GM18498 (cell line): ENCODE measurements around the gene ERO1B.
"Not testable (repeated sequence)": the region's sequence is repeated elsewhere in the genome, so short reads cannot be mapped to it uniquely, and the experiment has no call there.

Experiments
- ATAC-seq: cut with Tn5 transposase; IDR thresholded peaks from one replicate; pipeline ENCODE4 v1.9.1; 2021; ENCODE audit warnings: mild to moderate bottlenecking, moderate library complexity; ENCODE audit not compliant: unreplicated experiment

The ERO1B gene, protein sequence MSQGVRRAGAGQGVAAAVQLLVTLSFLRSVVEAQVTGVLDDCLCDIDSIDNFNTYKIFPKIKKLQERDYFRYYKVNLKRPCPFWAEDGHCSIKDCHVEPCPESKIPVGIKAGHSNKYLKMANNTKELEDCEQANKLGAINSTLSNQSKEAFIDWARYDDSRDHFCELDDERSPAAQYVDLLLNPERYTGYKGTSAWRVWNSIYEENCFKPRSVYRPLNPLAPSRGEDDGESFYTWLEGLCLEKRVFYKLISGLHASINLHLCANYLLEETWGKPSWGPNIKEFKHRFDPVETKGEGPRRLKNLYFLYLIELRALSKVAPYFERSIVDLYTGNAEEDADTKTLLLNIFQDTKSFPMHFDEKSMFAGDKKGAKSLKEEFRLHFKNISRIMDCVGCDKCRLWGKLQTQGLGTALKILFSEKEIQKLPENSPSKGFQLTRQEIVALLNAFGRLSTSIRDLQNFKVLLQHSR

DNA sequence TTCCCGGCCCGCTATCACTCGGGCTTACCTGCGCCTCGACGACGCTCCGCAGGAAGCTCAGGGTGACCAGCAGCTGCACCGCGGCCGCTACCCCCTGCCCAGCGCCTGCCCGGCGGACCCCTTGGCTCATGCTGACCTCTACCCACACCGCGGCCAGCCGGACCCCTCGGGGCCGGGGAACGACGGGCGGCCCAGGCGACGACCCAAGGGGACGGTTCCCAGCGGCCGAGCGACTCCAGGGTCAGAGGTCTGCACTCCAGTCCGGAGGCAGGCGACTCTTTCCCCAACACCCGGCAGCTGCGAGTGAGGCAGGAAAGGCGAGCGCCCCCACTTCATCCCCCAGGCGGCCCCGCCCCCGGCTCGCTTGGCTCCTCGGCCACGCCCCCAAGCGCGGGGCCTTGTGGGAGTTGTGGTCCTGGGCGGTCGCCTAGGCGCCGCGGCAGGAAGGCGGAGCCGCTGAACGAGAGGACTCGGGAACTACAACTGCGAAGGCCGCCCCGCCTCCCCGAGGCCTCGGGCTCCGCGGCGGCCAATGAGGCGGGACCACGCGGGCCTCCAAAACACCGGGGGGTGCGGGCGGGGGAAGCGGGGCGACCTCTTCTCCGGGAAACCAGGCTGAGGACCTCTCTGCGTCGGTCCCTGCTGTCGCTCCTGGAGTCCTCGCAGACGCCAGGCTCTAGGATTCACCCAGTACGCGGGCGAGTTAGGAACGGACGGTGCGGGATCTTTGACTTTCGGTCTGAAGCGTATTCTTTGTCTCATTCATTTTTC, at the start of gene ERO1B:
Gene ERO1B, minus strand, starts transcription at position 305 of the 771 bp plus-strand sequence. Its CDS starts 175 bp downstream, at position 130.
- ATAC-seq = peak; percentile 87

- not testable (repeated sequence) for ATAC-seq
Observed at GRCh38 chr1:236331412-236331811, 49.7 kb upstream of the ERO1B start.

- ATAC-seq = no peak
Observed at GRCh38 chr1:236326432-236326831, 44.7 kb upstream of the ERO1B start.

GRCh38 chr1:236325567-236325966, 43.8 kb upstream of the ERO1B start:
- no peak for ATAC-seq

DNA sequence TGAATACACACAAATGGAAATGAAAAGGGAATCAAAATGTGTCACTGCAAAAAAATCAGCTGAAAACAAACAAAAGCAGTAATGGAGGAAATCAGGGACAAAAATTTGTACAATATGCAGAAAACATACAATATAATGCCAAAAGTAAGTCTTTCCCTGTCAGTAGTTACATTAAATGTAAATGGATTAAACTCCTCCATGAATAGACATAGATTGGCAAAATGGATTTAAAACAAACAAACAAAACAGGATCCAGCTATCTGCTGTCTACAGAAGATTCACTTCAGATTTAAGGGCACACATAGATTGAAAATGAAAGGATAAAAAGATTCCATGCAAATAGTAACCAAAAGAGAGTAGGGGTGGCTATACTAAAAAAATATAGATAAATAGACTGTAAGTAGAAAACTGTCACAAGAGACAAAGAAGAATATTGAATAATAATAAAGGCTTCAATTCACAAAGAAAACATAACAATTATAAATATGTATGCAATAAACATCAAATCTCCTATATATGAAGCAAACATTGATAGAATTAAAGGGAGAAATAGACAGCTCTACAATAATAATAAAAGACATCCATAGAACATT, 42.2 kb upstream of the ERO1B start:
- no peak for ATAC-seq

DNA sequence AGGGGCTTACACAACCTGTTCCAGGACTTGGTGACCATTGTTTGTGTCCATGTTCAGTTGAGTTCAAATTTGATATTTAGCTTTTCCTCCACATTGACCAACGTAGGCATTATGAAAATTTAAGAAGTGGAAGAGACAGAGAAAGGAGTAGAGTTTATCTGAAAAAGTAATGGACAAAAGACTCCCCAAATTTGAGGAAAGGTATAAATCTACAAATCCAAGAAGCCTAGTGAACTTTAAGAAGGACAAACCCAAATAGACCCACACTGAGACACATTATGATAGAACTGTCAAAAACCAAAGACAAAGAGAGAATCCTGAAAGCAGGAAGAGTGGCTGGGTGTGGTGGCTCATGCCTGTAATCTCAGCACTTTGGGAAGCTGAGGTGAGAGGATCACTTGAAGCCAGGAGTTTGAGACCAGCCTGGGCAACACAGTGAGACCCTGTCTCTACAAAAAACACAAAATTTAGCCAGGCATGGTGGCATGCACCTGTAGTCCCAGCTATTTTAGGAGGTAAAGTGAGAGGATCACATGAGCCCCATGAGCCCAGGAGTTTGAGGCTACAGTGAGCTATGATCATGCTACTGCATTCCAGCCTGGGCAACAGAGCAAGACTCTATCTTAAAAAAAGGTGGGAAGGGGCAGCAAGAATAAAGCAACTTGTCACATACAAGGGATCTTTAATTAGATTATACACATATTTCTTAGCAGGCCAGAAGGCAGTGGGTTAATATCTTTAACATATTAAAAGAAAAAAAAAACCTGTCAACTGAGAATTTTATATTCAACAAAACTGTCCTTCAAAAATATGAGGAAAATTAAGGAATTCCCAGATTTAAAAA, 41.0 kb upstream of the ERO1B start:
- ATAC-seq = no peak

GRCh38 chr1:236321101-236321500, 39.3 kb upstream of the ERO1B start:
- no peak for ATAC-seq

GRCh38 chr1:236320671-236321070, 38.9 kb upstream of the ERO1B start:
- ATAC-seq = no peak

DNA sequence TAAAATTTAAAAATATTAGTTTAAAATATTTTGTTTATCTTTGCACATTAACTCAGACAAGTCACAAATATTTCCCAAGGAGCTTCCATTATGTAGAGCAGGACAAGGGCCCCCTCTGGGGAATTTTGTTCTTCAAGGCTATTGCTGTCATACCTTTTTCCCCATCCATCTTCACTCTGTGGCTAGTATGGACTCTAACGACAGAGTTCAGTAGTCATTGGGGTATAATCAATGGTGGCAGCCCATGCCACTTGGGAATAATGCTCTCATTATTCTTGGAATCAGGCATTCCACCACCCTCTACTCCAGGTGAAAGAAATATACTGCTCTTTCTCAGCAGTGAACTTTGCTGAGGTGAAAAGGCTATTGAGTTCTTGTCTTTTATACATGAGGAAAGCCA, 38.5 kb upstream of the ERO1B start:
- no peak for ATAC-seq

DNA sequence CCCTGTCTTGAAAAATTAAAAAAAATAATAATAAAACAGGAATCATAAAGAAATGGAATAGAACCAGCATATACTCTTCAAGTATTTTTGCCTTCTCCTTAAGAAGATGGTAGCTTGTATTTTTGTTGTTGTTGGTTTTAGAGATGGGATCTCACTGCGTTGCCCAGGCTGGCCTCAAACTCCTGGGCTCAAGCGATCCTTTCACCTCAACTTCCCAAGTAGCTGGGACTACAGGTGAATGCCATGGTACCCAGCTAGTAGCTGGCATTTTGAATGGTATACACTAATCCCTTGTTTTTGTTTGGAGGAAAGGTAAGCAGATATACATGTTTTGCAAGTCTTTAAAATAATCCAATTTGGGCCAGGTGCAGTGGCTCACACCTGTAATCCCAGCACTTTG, 34.7 kb upstream of the ERO1B start:
- ATAC-seq = no peak

DNA sequence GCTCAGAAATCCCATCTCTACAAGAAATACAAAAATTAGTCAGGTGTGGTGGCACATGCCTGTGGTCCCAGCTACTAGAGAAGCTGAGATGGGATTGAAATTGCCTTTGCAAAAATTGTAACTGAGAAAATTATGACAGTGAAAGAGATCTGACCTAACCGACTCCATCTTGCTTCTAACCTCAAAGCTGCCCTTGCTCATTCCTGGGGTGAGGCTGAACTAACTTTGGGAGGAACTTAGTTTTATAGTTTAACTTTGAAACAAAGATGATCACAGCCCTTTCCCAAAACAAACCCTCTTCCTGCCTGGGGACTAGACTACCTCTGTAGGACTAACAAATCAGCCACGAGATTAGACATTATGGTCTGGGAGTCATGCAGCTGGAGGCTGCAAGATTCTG, 33.8 kb upstream of the ERO1B start:
- no peak for ATAC-seq

DNA sequence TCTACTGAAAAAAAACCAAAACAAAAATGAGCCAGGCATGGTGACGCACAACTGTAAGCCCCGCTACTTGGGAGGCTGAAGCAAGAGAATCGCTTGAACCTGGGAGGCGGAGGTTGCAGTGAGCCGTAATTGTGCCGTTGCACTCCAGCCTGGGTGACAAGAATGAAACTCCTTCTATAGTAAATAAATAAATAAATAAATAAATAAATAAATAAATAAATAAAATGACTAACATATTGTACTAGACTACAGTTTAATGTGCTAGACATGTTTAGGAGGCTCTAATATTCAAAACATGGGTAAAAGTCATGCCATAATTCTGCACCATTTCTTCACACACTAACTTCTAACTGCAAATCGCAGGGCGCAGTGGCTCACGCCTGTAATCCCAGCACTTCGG, 33.3 kb upstream of the ERO1B start:
- ATAC-seq = no peak

DNA sequence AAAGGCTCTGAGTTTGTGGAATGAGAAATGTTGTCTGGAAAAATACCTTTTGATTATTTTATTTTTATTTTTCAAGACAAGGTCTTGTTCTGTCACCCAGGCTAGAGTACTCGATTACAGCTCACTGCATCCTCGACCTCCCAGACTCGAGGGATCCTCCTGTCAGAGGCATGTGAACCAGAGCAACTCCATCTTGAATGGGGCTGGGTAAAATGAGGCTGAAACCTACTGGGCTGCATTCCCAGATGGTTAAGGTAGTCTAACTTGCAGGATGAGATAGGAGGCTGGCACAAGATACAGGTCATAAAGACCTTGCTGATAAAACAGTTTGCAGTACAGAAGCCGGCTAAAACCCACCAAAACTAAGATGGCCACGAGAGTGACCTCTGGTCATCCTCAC, 32.3 kb upstream of the ERO1B start:
- ATAC-seq = not testable (repeated sequence)

DNA sequence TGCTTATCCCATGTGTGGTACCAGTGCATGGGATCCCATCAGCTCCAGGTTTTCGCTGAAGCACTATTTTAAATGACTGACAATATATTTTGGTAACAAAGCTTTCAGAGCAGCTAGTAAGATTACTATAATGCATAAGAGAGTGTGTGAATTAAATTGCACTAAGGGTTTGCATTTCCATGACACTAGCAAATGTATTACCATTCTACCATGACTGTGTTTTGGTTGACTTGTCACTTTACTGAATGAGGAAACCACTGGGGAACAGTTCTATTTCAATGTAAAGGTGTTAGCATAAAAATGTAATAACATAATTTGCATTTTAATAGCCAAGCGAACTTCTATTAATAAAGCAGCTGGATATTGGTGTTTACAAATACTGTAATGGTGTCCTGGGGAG, 31.7 kb upstream of the ERO1B start:
- ATAC-seq = no peak

GRCh38 chr1:236311040-236311439, 29.3 kb upstream of the ERO1B start:
- ATAC-seq = no peak

DNA sequence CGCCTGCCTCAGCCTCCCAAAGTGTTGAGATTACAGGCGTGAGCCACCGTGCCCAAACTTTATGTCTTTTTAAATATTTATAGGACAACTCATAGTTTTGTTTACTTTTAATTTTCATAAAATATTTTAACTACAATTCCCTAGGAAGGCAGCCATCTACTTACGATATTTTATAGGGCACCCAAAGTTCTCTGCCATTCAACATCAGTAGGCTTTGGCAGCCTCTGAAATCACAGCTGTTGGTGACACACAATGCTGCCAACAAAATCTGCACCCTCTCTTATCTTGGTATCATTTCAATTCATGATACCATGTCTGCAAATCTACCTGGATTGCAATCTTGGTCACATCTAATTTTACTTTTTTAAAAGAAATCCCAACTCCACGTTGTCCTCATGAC, 27.1 kb upstream of the ERO1B start:
- no peak for ATAC-seq

GRCh38 chr1:236307435-236307834, 25.7 kb upstream of the ERO1B start:
- ATAC-seq = no peak

DNA sequence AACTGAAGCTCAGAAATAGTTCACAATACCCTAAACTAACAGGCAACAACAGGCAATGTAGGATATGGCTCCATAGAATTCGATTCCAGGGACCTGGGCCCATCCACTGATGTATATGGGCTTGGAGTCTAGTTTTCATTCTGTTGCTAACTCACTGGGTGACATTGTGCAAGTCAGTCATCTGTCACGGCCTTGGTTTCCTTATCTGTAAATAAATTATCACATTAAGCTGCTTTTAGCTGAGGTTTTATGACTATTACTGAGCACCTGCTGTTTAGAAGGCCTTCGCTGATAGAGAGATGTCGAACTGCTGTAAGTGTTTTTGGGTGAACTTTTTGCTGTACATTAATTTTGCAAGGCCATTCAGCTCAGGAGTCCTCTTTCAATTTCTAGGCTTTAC, 22.9 kb upstream of the ERO1B start:
- no peak for ATAC-seq

DNA sequence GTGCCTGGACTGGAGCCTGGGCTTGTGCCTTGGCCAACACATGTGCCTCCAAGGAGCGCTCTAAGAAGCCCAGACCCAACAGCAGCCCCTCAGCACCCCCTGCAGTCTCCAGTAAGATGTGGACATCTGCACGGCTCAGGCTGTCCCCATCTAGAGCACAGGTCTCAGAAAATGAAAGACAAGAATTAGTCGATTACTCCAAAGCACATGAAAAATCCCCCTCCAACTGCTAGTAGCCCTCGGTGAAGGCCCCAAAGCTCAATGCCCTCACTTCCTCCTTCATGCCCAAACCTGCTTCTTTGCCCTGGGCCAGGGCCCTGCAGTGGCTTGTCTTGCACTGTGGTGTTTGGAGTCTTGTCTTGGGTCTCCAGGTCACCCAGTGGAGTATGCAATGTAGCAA, 21.9 kb upstream of the ERO1B start:
- ATAC-seq = peak; percentile 68

- ATAC-seq = no peak
Observed at GRCh38 chr1:236302941-236303340, 21.2 kb upstream of the ERO1B start.

- ATAC-seq = no peak
Observed at GRCh38 chr1:236301958-236302335, 20.2 kb upstream of the ERO1B start.
